Body of pancreas (tissue), 4 donors: ENCODE results near the gene SETD2.

Experiments
- CTCF ChIP-seq, 7 experiments: fragments of 450-650 bp in 4 of 7; fragments of 200-600 bp in 3 of 7; sonication (generic) in 3 of 7; IDR thresholded peaks; one replicate each; pipeline ENCODE4 v1.5.1; 2016 to 2019; ENCODE audit warnings: antibody characterized with exemption in 7 of 7
- POLR2A ChIP-seq, 3 donors: fragments of 450-650 bp; IDR thresholded peaks; one replicate each; pipeline ENCODE4 v1.6.1; 2016; ENCODE audit warnings: antibody characterized with exemption in 3 of 3, mild to moderate bottlenecking in 2 of 3

- TF ChIP-seq CTCF (IDR thresholded peaks at IDR 0.05) (no peak), POLR2A (IDR thresholded peaks at IDR 0.05) (no peak)
Observed at GRCh38 chr3:46991406-46992165, 172.3 kb downstream of the SETD2 start.
